Activated T-cell treated with anti-CD3 and anti-CD28 coated beads, Interleukin-2, amount 50 U/mL, for 24 hours (primary cell): ENCODE data around the gene RHOBTB1.

Experiments used
- DNase-seq: peaks from one replicate; pipeline ENCODE4 v3.0.0-alpha.2; 2020
- H3K27ac Mint-ChIP-seq: 2 replicates; pipeline ENCODE4 v1.8.0; 2020; ENCODE audit warnings: mild to moderate bottlenecking, mixed read lengths
- H3K27me3 Mint-ChIP-seq: 2 replicates; pipeline ENCODE4 v1.8.0; 2020; ENCODE audit warnings: mixed read lengths
- H3K36me3 Mint-ChIP-seq: 2 replicates; pipeline ENCODE4 v1.8.0; 2020; ENCODE audit warnings: low read depth, mixed read lengths
- H3K4me1 Mint-ChIP-seq: 2 replicates; pipeline ENCODE4 v1.8.0; 2020; ENCODE audit warnings: low read depth, mixed read lengths
- H3K4me3 Mint-ChIP-seq: 2 replicates; pipeline ENCODE4 v1.8.0; 2020; ENCODE audit warnings: mild to moderate bottlenecking, moderate library complexity, mixed read lengths
- H3K9me3 Mint-ChIP-seq: 2 replicates; pipeline ENCODE4 v1.8.0; 2020; ENCODE audit warnings: mixed read lengths

Gene RHOBTB1

DNA sequence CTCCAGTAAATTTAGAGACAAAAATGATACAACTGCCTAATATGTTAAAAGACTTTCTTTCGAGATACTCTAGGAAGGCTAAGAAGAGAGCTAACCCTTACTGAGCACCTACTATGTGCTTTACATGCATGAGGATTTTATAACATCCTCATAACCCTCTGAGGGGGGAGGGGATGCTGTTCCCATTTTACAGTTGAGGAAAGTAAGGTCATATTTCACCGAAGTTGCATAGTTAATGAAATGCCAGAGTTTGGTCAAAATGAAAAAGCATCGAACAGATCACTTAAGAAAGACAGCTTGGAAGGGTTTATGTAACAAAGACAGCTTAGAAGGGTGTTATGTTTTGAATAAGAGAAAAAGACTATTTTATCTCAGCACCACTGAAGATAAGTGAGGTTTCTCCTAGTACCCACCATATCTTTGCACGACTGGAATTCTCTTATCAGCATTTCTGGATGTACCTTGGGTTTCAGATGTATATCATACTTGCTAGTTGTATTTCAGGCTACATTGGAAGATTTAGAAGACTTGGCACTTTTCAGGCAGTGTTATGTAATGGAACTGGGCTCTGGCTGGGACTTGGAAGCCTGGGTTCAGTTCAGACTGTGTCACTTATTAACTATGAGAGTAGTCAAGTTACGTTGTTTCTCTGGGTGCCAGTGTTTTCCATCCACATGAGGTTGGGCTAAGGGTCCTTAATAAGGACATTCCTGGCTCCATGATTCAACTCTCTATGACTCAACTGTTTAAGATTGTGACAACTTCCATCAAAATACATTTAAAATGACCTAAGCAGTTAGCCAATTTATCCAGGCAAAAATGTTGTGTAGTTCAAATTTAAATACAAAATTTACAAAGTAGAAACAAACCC, 6.0 kb downstream of the RHOBTB1 start:
- Mint-ChIP-seq H3K27me3 (peaks cover 35% of the 10 kb centered on the region), H3K27ac (no peak overlapping the region), H3K9me3 (no peaks in the 10 kb centered on the region), H3K4me1 (peaks cover 5% of the 10 kb centered on the region), H3K36me3 (no peaks in the 10 kb centered on the region), H3K4me3 (no peak overlapping the region)
- no peak for DNase-seq

DNA sequence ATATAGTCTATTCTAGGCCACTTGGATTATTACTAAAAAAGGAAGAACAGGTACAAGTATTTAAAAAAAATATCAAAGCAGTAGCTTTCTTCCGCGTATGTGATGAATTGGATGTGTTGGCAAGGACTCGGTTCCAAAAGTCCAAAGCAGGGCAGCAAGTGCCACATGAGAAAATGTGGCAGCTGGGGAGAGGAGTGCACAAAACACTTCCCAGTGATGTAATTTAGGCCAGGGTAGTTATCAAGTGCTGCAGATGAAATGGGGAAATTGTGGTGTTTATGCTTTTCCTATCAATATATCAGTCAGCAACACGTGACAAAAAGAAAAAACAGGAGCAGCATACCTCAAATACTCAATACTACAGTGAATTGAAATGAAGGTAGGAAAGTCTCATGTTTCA, 7.0 kb downstream of the RHOBTB1 start:
- Mint-ChIP-seq H3K36me3 (no peaks in the 10 kb centered on the region), H3K9me3 (no peaks in the 10 kb centered on the region), H3K27me3 (peaks cover 25% of the 10 kb centered on the region), H3K4me3 (no peak overlapping the region), H3K27ac (no peak overlapping the region), H3K4me1 (no peaks in the 10 kb centered on the region)
- DNase-seq, result no peak

DNA sequence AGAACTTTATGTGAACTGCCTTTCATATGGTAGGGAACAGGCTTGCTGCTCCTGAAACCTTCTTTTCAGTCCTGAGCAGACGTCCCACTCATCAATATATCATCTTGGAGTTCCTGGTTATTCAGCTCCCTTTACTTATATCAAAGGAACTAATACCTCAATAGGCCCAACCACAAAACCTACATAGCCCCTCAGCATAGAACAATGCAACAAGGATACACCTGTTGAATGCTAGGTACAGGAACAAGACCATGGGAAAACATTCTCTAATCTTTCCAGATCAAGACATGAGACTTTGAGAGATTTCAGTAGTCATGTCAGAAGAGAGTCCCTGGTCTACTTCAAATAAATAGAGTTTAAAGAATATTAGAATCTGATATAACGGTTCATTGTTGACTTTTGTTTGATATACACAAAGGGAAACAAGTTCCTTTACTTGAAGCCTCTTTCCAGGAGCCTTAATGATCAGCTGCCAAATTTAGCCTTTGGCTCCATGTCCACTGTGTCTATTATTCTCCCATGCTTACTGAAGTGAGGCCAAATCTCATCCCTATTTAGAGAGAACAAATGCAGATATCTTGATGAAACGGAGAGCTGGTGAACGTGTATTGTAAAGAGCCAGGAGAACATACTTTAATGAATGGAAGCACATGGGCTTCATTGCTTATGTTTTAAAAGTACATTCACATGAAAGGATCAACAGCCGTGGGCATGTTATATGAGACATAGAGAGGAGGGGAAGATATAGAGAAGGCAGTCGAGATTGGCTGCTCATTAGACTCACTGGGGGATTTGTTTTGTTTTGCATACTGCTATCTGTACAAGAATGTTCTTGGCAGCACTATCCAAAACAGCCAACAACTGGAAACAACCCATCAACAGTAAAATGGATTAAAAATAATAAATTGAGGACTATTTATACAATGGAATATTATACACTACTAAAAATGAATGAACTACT, 9.5 kb downstream of the RHOBTB1 start:
- H3K4me3 Mint-ChIP-seq, result no peak overlapping the region

DNA sequence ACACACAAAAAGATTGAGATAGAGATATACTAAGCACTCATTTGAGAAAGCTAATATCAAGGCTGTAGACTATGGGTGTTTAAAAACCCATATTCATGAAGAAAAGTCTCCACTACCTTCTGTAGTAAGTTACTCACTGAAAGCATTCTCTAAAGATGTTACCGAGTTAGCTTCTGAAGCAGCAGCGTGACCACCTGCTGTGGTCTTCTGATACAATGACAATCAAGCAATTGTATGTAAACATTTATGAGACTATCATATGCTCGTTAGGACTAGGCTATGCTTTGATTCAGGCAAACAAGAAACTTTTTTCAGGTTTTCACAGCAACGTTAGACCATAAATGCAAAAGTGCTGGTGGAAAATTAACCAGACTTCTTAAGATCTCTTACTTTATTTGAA, 11.2 kb downstream of the RHOBTB1 start:
- H3K9me3 Mint-ChIP-seq, result peaks cover 10% of the 10 kb centered on the region
- DNase-seq, result no peak
- H3K27ac Mint-ChIP-seq, result no peak overlapping the region
- H3K4me3 Mint-ChIP-seq, result no peak overlapping the region
- peaks cover 5% of the 10 kb centered on the region for H3K27me3 Mint-ChIP-seq
- no peaks in the 10 kb centered on the region for H3K4me1 Mint-ChIP-seq
- no peaks in the 10 kb centered on the region for H3K36me3 Mint-ChIP-seq

More for the DNA sequence above, 9.5 kb downstream of the RHOBTB1 start:
- Mint-ChIP-seq H3K27ac (no peak overlapping the region), H3K4me1 (no peaks in the 10 kb centered on the region), H3K27me3 (peaks cover 13% of the 10 kb centered on the region), H3K36me3 (no peaks in the 10 kb centered on the region), H3K9me3 (no peaks in the 10 kb centered on the region)
- no peak for DNase-seq

DNA sequence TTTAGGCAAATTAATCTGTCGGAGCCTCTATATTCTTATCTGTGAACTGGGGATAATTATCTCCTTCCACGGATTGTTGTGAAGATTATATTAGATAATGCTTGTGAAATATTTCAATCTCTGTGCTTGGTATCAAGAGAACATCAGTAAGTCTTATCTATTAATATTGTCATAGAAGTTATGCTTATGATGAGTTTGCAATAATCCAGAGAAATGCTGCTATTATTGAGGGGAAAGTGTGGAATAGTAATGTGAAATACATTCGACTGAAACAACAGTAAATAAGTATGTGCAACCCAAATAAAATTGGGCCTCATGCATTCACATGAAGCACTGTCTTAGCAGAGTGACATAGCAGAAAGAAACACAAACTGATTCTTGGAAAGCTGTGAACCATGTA, 13.7 kb downstream of the RHOBTB1 start:
- Mint-ChIP-seq H3K27me3 (peaks cover 16% of the 10 kb centered on the region), H3K4me3 (no peak overlapping the region), H3K9me3 (peaks cover 10% of the 10 kb centered on the region), H3K36me3 (no peaks in the 10 kb centered on the region), H3K27ac (no peak overlapping the region), H3K4me1 (no peaks in the 10 kb centered on the region)
- DNase-seq, result no peak

DNA sequence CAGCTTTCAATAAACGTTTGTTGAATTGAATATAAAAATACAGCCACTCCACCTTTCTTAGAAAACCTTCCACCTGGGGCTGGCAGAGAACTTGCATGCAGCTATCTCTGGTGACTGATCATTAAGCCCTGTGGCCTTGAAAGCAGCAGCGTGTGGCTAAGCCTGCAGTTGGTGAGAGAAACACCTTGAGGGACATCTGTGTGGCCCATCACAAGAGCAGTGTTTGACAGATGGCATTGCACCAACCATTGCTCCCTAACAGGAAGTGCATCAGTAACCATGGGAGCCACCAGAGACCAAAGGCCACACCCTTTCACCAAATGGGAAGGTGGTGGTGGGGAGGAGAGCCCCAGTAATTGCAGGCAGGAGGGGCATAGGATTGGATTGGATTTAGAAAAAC, 22.4 kb downstream of the RHOBTB1 start:
- no peak for DNase-seq
- Mint-ChIP-seq H3K4me3 (no peak overlapping the region), H3K27me3 (peaks cover 12% of the 10 kb centered on the region), H3K4me1 (no peaks in the 10 kb centered on the region), H3K27ac (no peak overlapping the region), H3K9me3 (peaks cover 2% of the 10 kb centered on the region), H3K36me3 (no peaks in the 10 kb centered on the region)

DNA sequence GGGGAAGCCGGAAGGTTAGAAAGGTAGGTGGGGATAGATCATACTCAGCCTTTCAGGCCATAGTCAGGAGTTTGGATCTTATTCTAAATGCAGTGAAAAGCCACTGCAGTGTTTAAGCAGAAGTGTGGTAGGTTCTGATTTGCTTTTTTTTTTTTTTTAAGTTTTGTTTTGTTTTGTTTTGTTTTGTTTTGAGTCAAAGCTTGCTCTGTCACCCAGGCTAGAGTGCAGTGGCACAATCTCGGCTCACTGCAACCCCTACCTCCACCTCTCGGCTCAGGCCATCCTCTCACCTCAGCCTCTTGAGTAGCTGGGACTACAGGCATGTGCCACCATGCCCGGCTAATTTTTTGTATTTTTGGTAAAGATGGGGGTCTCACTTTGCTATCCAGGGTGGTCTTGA, 23.5 kb downstream of the RHOBTB1 start:
- Mint-ChIP-seq H3K27ac (no peak overlapping the region), H3K9me3 (peaks cover 2% of the 10 kb centered on the region), H3K4me1 (no peaks in the 10 kb centered on the region), H3K36me3 (no peaks in the 10 kb centered on the region), H3K27me3 (peaks cover 3% of the 10 kb centered on the region), H3K4me3 (no peak overlapping the region)
- DNase-seq, result no peak

DNA sequence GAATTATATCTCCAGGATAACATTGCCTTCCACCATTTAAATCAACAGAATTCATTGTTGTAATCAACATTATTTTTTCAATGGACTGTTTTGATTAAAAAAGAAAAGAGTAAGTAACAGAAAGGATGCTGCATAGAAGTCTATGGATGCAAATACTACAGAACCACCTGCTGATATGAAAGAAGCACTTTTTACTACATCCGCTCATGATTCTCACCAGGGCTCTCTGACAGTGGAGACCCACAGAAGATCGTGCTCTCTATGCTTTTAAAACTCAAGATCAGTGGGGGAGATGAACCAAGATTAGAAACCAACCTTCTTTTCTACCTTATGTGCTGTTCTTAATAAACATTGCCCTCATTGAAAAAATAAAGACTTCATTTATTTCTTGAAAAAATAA, 24.4 kb downstream of the RHOBTB1 start:
- no peak for DNase-seq
- Mint-ChIP-seq H3K27ac (no peak overlapping the region), H3K36me3 (no peaks in the 10 kb centered on the region)

DNA sequence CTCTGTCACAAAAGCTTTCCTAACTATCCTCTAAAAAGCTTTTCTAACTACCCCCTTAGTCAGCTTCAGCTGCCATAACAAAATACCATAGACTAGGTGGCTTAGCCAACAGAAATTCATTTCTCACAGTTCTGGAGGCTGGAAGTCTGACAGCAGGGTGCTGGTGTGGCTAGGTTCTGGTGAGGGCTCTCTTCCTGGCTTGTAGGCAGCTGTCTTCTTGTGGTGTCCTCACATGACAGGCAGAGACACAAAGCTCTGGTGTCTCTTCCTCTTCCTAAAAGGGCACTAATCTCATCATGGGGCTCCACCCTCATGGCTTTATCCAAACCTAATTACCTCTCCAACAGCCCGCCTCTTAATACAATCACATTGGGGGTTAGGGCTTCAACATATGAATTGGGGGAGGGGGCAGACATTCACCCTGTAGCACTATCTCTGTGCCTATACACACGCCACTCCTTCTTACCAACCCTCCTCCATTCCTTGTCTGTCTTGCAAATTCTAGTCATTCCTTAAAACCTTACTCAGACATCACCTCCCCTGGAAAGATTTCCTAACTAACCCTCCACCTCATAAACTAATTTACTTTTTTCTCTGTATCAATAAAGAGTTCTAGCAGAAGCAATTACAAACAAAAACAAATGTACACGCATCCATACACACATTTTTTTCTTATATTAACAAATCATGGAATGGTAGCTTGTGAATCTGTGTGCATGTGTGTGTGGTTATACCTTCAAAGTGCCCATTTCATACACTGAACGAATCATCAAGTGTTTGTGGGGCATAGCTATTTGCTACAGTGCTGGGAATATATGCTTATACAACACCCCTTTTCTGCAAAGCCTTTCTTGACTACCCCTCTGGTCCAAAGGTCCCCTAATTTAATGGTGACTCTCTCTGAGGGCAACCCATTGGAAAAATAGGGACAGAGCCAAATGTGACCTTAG, 26.4 kb downstream of the RHOBTB1 start:
- no peak overlapping the region for H3K4me3 Mint-ChIP-seq
- H3K27ac Mint-ChIP-seq, result no peak overlapping the region
- DNase-seq, result no peak
- H3K27me3 Mint-ChIP-seq, result no peaks in the 10 kb centered on the region
- H3K36me3 Mint-ChIP-seq, result no peaks in the 10 kb centered on the region
- H3K9me3 Mint-ChIP-seq, result peaks cover 2% of the 10 kb centered on the region
- H3K4me1 Mint-ChIP-seq, result no peaks in the 10 kb centered on the region

More for the DNA sequence above, 24.4 kb downstream of the RHOBTB1 start:
- Mint-ChIP-seq H3K9me3 (peaks cover 2% of the 10 kb centered on the region), H3K4me1 (no peaks in the 10 kb centered on the region), H3K4me3 (no peak overlapping the region), H3K27me3 (peaks cover 3% of the 10 kb centered on the region)

DNA sequence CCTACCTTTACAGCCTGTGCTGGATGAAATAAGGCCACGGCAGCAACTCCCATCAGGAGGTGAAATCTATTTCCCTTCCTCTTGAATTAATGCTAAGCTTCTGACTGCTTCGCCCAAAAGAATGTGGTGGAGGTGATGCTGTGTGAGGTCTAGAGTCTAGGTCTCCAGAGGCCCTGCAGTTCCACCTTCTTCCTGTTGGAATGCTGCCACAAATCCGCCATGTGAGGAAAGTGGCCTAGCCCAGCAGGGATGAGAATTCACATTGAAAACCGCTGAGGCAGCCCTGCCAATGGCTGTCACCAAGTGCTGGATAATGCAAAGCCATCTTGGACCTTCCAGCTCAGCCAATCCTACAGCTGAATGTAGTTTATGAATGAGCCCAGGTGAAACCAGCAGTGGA, 28.0 kb downstream of the RHOBTB1 start:
- H3K4me3 Mint-ChIP-seq, result no peak overlapping the region

DNA sequence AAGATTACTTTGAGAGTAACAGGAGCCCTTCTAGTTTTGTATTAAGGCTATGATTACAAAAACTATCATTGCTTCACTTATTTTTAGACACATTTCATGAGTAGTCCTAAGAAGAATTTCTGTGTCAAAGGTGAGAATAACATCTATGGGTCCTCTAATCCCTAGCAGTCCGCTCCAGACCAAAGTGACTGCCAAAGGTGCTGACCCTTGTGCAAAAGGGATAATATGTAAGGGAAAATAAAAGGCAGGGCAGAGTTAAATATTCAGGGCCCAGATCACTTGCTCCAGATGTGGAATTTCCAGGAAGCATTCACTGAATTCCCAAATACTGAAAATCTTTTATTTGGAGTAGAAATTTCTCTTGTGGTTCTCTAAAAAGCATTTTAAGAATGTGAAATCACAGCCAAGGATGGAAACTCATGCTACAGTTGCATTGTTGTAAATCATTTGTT, 29.3 kb downstream of the RHOBTB1 start:
- peaks cover 10% of the 10 kb centered on the region for H3K4me1 Mint-ChIP-seq
- peaks cover 7% of the 10 kb centered on the region for H3K27me3 Mint-ChIP-seq

More for the DNA sequence above, 28.0 kb downstream of the RHOBTB1 start:
- Mint-ChIP-seq H3K4me1 (peaks cover 4% of the 10 kb centered on the region), H3K27ac (no peak overlapping the region), H3K9me3 (peaks cover 2% of the 10 kb centered on the region), H3K36me3 (no peaks in the 10 kb centered on the region), H3K27me3 (peaks cover 7% of the 10 kb centered on the region)
- no peak for DNase-seq

DNA sequence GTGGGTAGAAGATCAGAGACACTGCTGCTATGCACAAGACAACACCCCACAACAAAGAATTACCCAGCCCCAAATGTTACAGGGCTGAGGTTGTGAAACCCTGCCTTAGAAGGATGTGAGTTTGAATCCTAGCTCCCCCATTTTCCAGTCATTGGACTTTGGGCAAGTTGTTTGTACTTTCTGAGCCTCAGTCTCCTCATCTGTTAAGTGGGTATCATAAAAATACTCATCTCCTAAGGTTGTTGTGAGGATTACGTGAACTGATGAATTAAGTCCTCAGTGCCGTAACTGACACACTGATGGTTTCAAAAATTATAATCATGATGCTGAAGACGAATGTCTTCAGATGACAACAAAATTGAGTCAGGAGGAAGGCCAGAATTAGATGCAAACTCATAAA, 30.3 kb downstream of the RHOBTB1 start:
- H3K27me3 Mint-ChIP-seq, result peaks cover 10% of the 10 kb centered on the region
- DNase-seq, result no peak
- H3K9me3 Mint-ChIP-seq, result peaks cover 2% of the 10 kb centered on the region
- no peak overlapping the region for H3K4me3 Mint-ChIP-seq
- no peak overlapping the region for H3K27ac Mint-ChIP-seq
- peaks cover 10% of the 10 kb centered on the region for H3K4me1 Mint-ChIP-seq
- no peaks in the 10 kb centered on the region for H3K36me3 Mint-ChIP-seq

More for the DNA sequence above, 29.3 kb downstream of the RHOBTB1 start:
- no peak for DNase-seq
- H3K9me3 Mint-ChIP-seq, result peaks cover 2% of the 10 kb centered on the region
- no peak overlapping the region for H3K4me3 Mint-ChIP-seq
- no peak overlapping the region for H3K27ac Mint-ChIP-seq
- H3K36me3 Mint-ChIP-seq, result no peaks in the 10 kb centered on the region

DNA sequence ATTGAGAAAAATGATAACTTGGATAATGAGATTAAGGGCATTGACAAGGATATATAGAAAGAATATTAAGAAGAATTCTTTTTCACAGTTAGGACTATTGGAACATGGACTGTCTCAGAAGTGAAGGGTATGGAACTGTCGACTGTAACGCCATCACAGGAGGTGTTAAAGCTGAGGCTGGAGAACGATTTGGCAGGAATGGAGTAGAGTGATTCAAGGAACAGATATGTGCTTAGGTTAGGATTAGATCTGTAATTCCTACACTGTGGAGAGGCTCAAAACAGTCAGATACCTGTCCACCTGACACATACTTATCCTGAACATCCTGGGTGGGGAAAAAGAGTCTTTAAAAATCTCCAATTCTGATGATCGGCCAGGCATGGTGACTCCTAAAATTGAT, 30.9 kb downstream of the RHOBTB1 start:
- peaks cover 10% of the 10 kb centered on the region for H3K4me1 Mint-ChIP-seq
- no peak overlapping the region for H3K4me3 Mint-ChIP-seq
- no peak for DNase-seq
- H3K36me3 Mint-ChIP-seq, result no peaks in the 10 kb centered on the region
- no peak overlapping the region for H3K27ac Mint-ChIP-seq
- H3K27me3 Mint-ChIP-seq, result peaks cover 11% of the 10 kb centered on the region
- H3K9me3 Mint-ChIP-seq, result peaks cover 2% of the 10 kb centered on the region

DNA sequence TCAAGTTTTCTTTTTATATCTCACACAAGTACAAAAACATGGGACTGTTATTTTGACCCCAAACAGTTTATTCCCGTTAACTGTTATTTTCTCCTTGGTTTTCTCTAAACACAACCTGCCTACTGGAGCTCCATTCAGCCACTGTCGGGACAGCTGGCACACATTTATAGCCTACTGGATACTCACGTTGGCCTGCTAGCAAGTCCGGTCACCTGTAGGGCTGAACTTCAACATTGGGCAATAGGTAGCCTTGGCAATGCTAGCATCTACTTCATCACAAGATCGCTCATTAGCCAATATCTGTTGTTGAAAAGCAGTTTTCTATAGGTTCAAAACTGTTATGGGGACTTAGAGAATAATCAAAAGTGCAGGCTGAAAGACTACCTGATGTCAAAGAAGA, 32.3 kb downstream of the RHOBTB1 start:
- Mint-ChIP-seq H3K27ac (no peak overlapping the region), H3K4me1 (peaks cover 10% of the 10 kb centered on the region), H3K27me3 (peaks cover 11% of the 10 kb centered on the region), H3K4me3 (no peak overlapping the region), H3K36me3 (no peaks in the 10 kb centered on the region), H3K9me3 (peaks cover 3% of the 10 kb centered on the region)
- DNase-seq, result no peak
